ENCODE results near the gene MYCL.
"Not testable (repeated sequence)": the region's sequence is repeated elsewhere in the genome, so short reads cannot be mapped to it uniquely, and the experiment has no call there.

The MYCL gene

DNA sequence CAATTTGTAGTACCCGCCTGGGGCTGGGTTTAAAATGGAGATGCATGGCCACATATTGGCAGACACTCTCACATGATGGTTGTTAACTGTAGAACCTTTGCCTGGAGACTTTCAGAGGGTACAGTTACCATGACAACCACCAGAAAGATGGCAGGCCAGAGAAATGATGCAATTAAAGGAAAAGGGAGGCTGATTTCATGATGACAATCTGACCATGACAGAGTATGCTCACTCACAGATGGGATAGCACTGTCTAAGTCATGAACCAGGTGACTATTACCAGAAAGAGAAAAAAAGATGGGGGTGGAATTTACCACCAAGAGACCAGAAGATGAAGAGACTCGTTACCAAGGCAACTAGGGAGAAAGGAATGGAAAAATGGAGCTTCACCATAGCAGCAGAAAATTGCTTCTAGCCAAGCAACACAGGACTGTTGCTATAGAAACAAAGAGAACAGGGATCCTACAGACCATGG, 14.9 kb downstream of the MYCL start:
- DNase-seq: no peak

GRCh38 chr1:39885516-39885915, 16.2 kb downstream of the MYCL start:
- DNase-seq: no peak

- no peak for DNase-seq
Measured at GRCh38 chr1:39882152-39882551, 19.6 kb downstream of the MYCL start.

DNA sequence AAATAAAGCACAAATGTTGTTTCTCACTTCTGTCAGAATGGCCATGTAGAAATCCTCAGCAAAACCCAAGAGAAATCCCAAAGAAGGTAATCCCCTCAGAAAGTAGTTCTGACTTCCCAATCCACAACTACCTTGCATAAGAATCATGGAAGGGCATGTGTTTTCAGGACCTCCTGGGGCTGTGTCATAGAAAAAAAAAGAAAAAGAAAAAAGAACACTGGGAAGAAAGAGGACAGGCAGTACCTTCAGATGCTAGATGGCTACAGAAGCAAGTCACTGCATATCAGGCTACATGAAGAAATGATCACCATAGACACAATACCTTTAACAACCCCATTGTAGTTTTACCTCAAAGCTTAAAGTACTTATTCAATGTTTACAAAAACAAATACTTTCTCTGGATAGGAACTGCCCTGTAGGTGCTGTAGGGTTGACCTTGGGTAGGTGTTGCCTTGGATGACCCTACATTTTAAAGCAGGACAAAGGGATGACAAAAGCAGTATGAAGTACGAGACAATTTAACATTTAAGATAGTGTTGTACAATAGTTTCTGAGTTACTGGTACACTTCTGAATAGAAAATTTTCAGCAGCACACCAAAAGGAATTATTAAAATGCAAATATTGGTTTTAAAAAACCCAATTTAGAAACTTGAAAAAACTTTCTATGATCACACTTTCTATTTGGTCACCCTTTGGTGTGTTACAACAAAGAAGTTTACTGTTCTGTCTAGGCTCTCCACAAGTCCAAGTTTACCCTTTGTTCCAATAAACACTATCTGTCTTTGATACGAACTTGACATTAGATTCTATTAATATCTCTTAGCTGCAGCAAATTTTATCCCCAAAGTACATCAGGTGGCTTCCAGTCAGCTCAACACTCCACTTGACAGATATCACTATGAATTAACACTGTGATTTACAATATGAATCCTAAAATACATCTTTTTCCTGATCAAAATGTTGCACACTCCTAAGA, 23.4 kb downstream of the MYCL start:
- no peak for DNase-seq

- DNase-seq: no peak
Measured at GRCh38 chr1:39877231-39877778, 24.4 kb downstream of the MYCL start.

DNA sequence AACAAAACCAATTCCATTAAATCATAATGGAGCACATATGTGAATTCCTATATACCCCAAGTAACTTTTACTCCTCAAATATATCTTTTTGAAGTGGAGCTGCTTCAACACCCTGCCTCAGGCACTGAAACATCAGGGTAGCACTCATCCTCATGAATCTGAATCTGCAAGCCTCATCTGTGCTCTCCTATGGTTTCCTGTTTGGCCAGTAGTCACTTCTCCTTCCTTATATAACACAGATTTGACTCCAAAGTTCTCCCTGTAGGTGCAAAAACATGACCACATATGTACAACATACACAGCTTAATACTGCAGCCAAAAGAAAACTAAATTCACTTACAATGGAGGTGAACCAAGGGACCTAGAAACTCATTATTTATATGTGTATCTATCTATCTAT, 25.6 kb downstream of the MYCL start:
- no peak for DNase-seq

DNA sequence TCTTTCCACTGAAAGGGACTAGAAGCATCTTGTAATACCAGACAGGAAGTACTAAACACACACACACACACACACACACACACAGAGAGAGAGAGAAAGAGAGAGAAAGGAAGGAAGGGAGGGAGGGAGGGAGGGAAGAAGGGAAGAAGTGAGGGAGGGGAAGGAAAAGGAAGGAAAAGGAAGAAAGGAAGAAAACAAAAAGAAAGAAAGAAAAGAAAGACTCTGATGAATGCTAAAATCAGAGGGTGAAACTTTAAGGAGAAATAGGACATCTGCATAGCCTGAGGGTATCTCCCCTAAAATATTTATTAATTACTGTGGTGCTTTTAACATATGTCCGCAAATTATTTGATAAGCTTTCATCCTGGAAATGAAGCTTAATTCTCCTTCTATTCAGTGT, 29.0 kb downstream of the MYCL start:
- DNase-seq: no peak

GRCh38 chr1:39871796-39872195, 29.9 kb downstream of the MYCL start:
- DNase-seq: no peak

GRCh38 chr1:39871043-39871442, 30.7 kb downstream of the MYCL start:
- DNase-seq: not testable (repeated sequence)

DNA sequence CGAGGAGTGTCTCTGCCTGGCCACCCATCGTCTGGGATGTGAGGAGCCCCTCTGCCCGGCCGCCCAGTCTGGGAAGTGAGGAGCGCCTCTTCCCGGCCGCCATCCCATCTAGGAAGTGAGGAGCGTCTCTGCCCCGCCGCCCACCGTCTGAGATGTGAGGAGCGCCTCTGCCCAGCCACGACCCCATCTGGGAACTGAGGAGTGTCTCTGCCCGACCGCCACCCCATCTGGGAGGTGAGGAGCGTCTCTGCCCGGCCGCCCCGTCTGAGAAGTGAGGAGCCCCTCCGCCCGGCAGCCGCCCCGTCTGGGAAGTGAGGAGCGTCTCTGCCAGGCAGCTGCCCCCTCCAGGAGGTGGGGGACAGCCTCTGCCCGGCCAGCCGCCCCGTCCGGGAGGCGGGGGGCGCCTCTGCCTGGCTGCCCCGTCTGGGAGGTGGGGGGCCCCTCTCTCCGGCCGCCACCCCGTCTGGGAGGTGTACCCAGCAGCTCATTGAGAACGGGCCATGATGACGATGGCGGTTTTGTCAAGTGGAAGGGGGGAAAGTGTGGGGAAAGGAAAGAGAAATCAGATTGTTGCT, 32.1 kb downstream of the MYCL start:
- DNase-seq: not testable (repeated sequence)

GRCh38 chr1:39866767-39867166, 35.0 kb downstream of the MYCL start:
- DNase-seq: no peak

GRCh38 chr1:39865762-39866161, 36.0 kb downstream of the MYCL start:
- no peak for DNase-seq

DNA sequence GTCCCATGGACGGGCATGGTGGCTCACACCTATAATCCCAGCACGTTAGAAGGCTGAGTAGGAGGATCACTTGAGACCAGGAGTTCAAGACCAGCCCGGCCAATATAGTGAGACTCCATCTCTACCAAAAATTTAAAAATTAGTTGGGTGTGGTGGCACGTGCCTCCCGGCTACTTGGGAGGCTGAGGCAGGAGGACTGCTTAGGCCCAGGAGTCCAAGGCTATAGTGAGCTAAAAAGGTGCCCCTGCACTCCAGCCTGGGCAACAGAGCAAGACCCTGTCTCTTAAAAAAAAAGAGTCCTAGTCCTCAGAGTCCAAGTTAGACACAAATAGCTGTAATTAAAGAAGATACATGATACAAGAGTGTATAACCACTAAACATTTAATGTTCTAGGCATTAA, 38.5 kb downstream of the MYCL start:
- no peak for DNase-seq

DNA sequence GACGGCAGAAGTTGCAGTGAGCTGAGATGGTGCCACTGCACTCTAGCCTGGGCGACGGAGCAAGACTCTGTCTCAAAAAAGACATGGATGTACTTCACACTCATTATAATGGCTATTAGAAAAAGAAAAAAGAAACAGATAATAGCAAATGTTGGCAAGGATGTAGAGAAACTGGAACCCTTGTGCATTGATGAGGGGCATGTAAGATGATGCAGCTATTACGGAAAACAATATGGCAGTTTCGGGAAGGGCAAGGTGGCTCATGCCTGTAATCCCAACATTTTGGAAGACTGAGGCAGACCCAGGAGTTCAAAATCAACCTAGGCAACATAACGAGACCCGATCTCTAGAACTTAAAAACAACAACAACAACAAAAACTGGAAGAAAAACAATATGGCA, 40.7 kb downstream of the MYCL start:
- DNase-seq: no peak

GRCh38 chr1:39859859-39860812, 41.6 kb downstream of the MYCL start:
- DNase-seq: no peak

- DNase-seq: no peak
Measured at GRCh38 chr1:39858315-39858714, 43.4 kb downstream of the MYCL start.

- no peak for DNase-seq
Measured at GRCh38 chr1:39857126-39857878, 44.4 kb downstream of the MYCL start.

DNA sequence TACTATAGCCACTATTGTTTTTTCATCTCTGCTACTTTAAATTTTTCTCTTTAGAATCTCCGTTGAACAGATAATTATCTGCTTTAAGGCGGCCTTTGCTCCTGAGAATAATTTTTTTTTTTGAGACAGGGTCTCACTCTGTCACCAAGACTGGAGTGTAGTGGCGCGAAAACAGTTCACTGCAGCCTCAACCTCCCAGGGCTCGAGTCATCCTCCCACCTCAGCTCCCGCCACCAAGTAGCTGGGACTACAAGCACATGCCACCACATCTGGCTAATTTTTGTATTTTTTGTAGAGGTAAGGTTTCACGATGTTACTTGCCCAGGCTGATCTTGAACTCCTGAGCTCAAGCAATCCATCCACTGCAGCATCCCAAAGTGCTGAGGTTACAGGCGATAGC, 47.0 kb downstream of the MYCL start:
- no peak for DNase-seq

GRCh38 chr1:39854314-39854713, 47.4 kb downstream of the MYCL start:
- DNase-seq: no peak

DNA sequence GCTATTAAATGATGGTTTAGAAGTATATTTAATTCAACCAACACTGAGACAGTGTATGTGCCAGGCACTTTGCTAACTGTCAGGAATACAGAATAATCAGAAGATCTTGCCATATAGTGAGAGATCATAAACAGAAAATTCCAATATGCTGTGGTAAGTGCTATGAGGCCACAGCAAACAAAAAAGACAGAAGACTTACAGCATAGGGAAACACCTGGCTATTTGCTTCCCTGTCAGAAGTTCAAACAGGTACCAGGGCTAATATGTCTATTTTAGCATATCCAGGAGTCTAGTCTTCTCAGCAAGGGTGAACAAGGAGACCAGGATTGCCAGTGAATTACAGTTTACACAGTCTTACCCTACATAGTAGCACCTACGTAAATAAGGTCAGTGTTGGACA, 48.8 kb downstream of the MYCL start:
- no peak for DNase-seq

DNA sequence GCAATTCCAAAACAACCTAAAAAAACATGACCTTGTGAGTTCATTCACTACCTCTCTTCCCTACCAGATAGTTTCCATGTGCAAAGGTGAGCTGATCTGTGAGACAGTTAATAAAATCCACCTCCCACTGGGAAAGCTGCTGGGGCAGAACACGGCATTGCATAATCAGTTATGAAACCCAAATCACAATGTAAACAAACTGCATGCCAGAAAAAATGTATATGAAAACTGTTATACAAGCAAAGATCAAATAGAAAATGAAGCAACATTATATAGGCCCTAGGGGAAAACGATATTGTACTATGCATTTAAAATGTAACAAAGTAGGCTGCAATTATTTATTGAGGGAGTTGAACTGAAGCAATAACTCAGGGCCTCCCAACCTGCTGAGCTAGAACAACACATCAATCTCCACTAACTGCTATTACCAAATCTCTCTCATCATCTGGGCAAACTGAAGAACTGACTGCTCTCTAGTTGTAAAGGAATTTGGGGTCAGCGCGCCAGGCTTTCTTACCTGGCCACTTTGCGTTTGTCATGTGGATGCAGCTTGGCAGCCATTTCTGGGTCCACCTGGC, 49.4 kb downstream of the MYCL start:
- DNase-seq: no peak

All from NK-92 treated with Interleukin-12 subunit alpha and Interleukin-12 subunit beta, amount 100 ng/mL, for 24 hours (cell line).